K562 (cell line): ENCODE measurements around the gene ZNF598. TPM values are rescaled to one million over a fixed set of nuclear protein-coding genes. Genes with fewer than 3 reads are reported as not detected.

Experiments used
- CHD2 ChIP-seq: IDR thresholded peaks from 2 replicates; pipeline ENCODE4 v1.6.1; 2011; ENCODE audit warnings: low read depth, low read length
- ETV1 ChIP-seq: fragments of 450-650 bp; conservative IDR thresholded peaks from 2 replicates; pipeline ENCODE4 v1.6.1; 2016; ENCODE audit warnings: missing genetic modification characterization, control low read depth, low read depth, missing compliant biosample characterization
- FOXP1 ChIP-seq: sonication (generic); formaldehyde crosslinking; IDR thresholded peaks from 2 replicates; pipeline ENCODE4 v1.8.0; 2022; ENCODE audit warnings: mild to moderate bottlenecking, missing genetic modification reagents
- HLTF ChIP-seq: fragments of 450-650 bp; IDR thresholded peaks from 2 replicates; pipeline ENCODE4 v1.6.1; 2016
- KLF13 ChIP-seq: fragments of 450-650 bp; IDR thresholded peaks from 2 replicates; pipeline ENCODE4 v1.6.1; 2016; ENCODE audit warnings: missing genetic modification characterization, low read depth, mild to moderate bottlenecking, missing compliant biosample characterization, moderate library complexity, borderline replicate concordance
- MBD2 ChIP-seq: sonication (generic); IDR thresholded peaks from 2 replicates; pipeline ENCODE4 v1.6.1; 2016; ENCODE audit warnings: low read depth, borderline replicate concordance
- OTX1 ChIP-seq: fragments of 450-650 bp; formaldehyde crosslinking; IDR thresholded peaks from 2 replicates; pipeline ENCODE4 v1.4.0; 2022; ENCODE audit warnings: mild to moderate bottlenecking
- POLR2AphosphoS5 ChIP-seq: IDR thresholded peaks from 2 replicates; pipeline ENCODE4 v1.6.1; 2011; ENCODE audit warnings: mild to moderate bottlenecking, low read depth, low read length, moderate library complexity; ENCODE audit not compliant: control insufficient read depth, insufficient read depth
- PTTG1 ChIP-seq: fragments of 450-650 bp; IDR thresholded peaks from 2 replicates; pipeline ENCODE4 v1.6.1; 2016; ENCODE audit warnings: low read depth, mild to moderate bottlenecking, missing genetic modification characterization, missing compliant biosample characterization
- RBM15 ChIP-seq: fragments of 200-400 bp; formaldehyde crosslinking; IDR thresholded peaks from 2 replicates; pipeline ENCODE4 v1.6.1; 2018; ENCODE audit warnings: mild to moderate bottlenecking, low read length, moderate library complexity; ENCODE audit not compliant: insufficient read depth
- TBL1XR1 ChIP-seq, 2 experiments: IDR thresholded peaks; 2 replicates each; pipeline ENCODE4 v1.6.1; 2012; ENCODE audit warnings: improper control_type of control experiment in 2 of 2, low read length in 2 of 2, mild to moderate bottlenecking in 1 of 2
- TEAD1 ChIP-seq, 2 experiments: fragments of 450-650 bp in 1 of 2; sonication (generic) in 1 of 2; formaldehyde crosslinking; IDR thresholded peaks; 2 replicates each; pipeline versions ENCODE4 v1.4.0 to v1.8.0; 2020 to 2022; ENCODE audit warnings: mild to moderate bottlenecking in 2 of 2, missing genetic modification reagents in 1 of 2
- ZBTB12 ChIP-seq: fragments of 250-450 bp; sonication (Bioruptor Pico); IDR thresholded peaks from 2 replicates; pipeline ENCODE4 v1.4.0; 2020
- ZFPM2 ChIP-seq: fragments of 250-450 bp; sonication (Bioruptor Pico); IDR thresholded peaks from 2 replicates; pipeline ENCODE4 v1.5.1; 2022; ENCODE audit warnings: mild to moderate bottlenecking
- ZNF583 ChIP-seq: fragments of 250-450 bp; sonication (Bioruptor Pico); IDR thresholded peaks from 2 replicates; pipeline ENCODE4 v1.4.0; 2020
- ZNF609 ChIP-seq: sonication (generic); formaldehyde crosslinking; IDR thresholded peaks from 2 replicates; pipeline ENCODE4 v1.8.1; 2023; ENCODE audit warnings: missing genetic modification reagents, mild to moderate bottlenecking, borderline replicate concordance
- ZNF79 ChIP-seq: fragments of 250-450 bp; sonication (Bioruptor Pico); IDR thresholded peaks from 2 replicates; pipeline ENCODE4 v1.4.0; 2020; ENCODE audit warnings: low read depth, mild to moderate bottlenecking, moderate library complexity
- polyA plus RNA-seq, 8 experiments: library from polyadenylated mRNA; depleted of rRNA in 4 of 8; stranded (reverse) in 5 of 8; unstranded in 3 of 8; fragments of >200 nt; fragmentation: Nextera tagmentation in 2 of 8; fragmentation: Illumina TruSeq in 1 of 8; extraction: Ambion mirVana in 2 of 8; extraction: Trizol in 1 of 8; gene quantifications; 2 replicates each; pipeline versions ENCODE4 v1.2.1 to v1.2.3, GENCODE V29; 2011 to 2014; ENCODE audit warnings: inconsistent platforms in 1 of 8, missing spikeins in 1 of 8
- total RNA-seq, 7 experiments: library from RNA; depleted of rRNA in 6 of 7; stranded (reverse); fragments of >200 nt in 6 of 7; fragmentation: Illumina TruSeq in 2 of 7; extraction: Trizol in 2 of 7; gene quantifications; 2 replicates each; pipeline versions ENCODE4 v1.2.1 to v1.2.3, GENCODE V29; 2011 to 2021; ENCODE audit warnings: low replicate concordance in 1 of 7

ZNF598 gene
- total and polyA plus RNA-seq, 9 of the 15 experiments (the other 6 are each of a cell fraction or from before 2014, with no cell fraction given): 0.11 to 115 (median 29.6) TPM

GRCh38 chr16:2023092-2024031 is 13.7 kb upstream of the ZNF598 start (continued):
- TF ChIP-seq ZNF609 (CRISPR knock-in tag): 0 out of 2 replicates have a peak, but pooled peaks have one; percentile 34
- TF ChIP-seq TBL1XR1 (IDR thresholded peaks at IDR 0.05; ENCODE audit: low read length in 2 of 2): 0 out of 4 replicates have a peak, but pooled peaks of 1 of the 2 experiments have one; percentile 16
- peak; percentile 58; the same call in 1 of the 2 replicates for TF ChIP-seq ETV1 (tag)
- no peak for TF ChIP-seq ZBTB12 (CRISPR knock-in tag)
- TF ChIP-seq ZFPM2 (CRISPR knock-in tag): no peak
- TF ChIP-seq RBM15: no peak
- 0 out of 2 replicates have a peak, but pooled peaks have one; percentile 20 for TF ChIP-seq ZNF583 (CRISPR knock-in tag)
- no peak for TF ChIP-seq PTTG1 (tag)
- peak; percentile 3; the same call in 1 of the 2 replicates for TF ChIP-seq MBD2
- TF ChIP-seq KLF13 (tag): 0 out of 2 replicates have a peak, but pooled peaks have one; percentile 32
- TF ChIP-seq CHD2: no peak
- TF ChIP-seq TEAD1 (CRISPR knock-in tag; IDR thresholded peaks at IDR 0.05): peak in 1 of 2 experiments; percentile 81; a peak in 1 of 4 replicates
- peak; percentile 55; the same call in 1 of the 2 replicates for TF ChIP-seq FOXP1
- TF ChIP-seq ZNF79 (CRISPR knock-in tag): no peak
- no peak for TF ChIP-seq HLTF
- TF ChIP-seq POLR2AphosphoS5: peak; percentile 39; the same call in 1 of the 2 replicates
- no peak for TF ChIP-seq OTX1 (CRISPR knock-in tag)
